Adrenal gland (tissue), 5 donors: ENCODE measurements around the gene RRN3.
"Not testable (repeated sequence)": the region's sequence is repeated elsewhere in the genome, so short reads cannot be mapped to it uniquely, and the experiment has no call there.

Experiments used
- CTCF ChIP-seq, 6 experiments: fragments of 450-650 bp in 4 of 6; fragments of 200-600 bp in 2 of 6; sonication (generic) in 1 of 6; IDR thresholded peaks; 1 replicate in 5 of 6; 2 replicates in 1 of 6; pipeline versions ENCODE4 v1.5.1 to v1.8.0; 2016 to 2021; ENCODE audit warnings: antibody characterized with exemption in 6 of 6, mild to moderate bottlenecking in 2 of 6, moderate library complexity in 1 of 6
- POLR2A ChIP-seq, 2 donors: fragments of 450-650 bp; IDR thresholded peaks; one replicate each; pipeline ENCODE4 v1.6.1; 2017; ENCODE audit warnings: antibody characterized with exemption in 2 of 2, mild to moderate bottlenecking in 2 of 2, moderate library complexity in 1 of 2
- donor health status: DM: no; HTN: no; CAD: no.

GRCh38 chr16:15062085-15062810, 31.8 kb downstream of the RRN3 start:
- TF ChIP-seq CTCF, POLR2A (IDR thresholded peaks at IDR 0.05): not testable (repeated sequence)
